Stimulated activated CD4-positive, alpha-beta T cell treated with anti-CD3 and anti-CD28 coated beads, Interleukin-15, amount 100 ng/mL, for 24 hours (primary cell): Measurements from ENCODE around the gene MAGI1.

ENCODE experiments used
- DNase-seq: peaks from one replicate; pipeline ENCODE4 v3.0.0-alpha.2; 2020

MAGI1 gene

DNA sequence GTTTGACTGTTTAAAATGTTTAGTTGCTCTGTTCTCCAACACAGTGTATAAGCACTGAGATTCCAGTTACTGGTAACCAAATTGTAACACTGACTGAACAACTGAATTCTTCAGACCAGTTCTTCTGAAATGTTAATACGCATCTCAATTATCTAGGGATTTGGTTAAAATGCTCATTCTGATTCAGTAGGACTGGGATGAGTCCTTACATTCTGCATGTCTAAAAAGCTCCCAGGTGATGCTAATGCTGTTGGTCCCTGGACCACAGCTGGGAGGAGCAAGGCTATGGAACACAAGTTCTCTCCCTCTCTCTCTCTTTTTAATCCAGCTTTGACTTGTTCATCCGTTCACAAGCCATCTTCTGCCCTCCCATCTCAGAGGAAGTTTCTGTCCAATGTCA is 380.3 kb downstream of the MAGI1 start:
- no peak for DNase-seq

DNA sequence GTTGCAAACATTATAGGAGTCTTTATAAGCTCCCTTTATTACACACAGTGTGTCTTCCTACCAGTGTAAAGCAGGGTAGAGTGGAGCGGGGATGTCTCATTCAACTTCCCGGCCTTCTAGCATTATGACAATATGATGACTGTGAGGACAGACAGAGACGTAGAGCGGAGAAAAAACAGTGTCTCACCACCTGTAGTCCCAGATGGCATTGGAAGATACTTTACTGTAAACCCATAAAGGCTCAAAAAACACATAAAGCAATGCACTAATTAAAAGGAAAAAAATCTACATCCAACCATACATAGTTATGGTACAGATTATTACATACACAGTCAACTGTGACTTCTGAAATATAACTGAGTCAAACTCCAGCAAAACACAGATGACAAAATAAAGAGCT is 383.7 kb downstream of the MAGI1 start:
- no peak for DNase-seq

GRCh38 chr3:65653731-65654130 is 385.0 kb downstream of the MAGI1 start:
- no peak for DNase-seq

DNA sequence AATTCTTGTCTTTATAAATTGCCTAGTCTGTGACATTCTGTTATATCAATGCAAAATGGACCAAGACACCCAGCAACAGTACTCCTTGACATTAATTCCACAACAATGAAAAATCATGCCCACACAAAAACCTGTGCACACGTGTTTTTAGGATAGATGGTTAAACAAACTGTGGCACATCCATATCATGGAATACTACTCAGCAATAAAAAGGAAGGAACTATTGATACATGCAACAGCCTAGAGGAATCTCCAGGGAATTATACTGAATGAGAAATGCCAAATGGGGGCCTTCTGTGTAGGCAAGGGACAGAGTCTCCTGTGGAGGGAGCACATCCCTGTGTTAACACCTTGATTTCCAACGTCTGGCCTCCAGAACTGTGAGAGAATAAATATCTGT is 388.5 kb downstream of the MAGI1 start:
- DNase-seq, result no peak

GRCh38 chr3:65647369-65647768 is 391.3 kb downstream of the MAGI1 start:
- no peak for DNase-seq

DNA sequence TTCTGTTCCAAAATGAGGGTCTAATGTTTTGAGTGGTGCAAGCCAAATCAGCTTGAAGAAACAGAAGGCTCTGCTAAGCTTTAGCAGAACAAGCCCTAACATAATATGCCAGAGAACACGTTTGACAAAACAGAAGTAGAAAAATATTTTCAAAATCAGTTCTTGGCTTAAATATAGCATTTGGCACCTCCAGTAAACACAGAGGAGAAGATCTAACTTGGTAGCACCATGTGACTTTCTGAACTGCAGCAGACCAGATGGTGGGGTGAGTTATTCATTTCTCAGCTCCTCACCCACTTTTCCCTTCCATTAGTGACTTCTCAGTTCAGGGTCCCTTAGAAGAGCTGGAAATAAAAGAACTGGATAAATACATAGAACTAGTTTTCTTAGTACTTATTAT is 395.8 kb downstream of the MAGI1 start:
- no peak for DNase-seq

GRCh38 chr3:65641777-65642176 is 396.9 kb downstream of the MAGI1 start:
- no peak for DNase-seq

- DNase-seq, result no peak
Observed at GRCh38 chr3:65641045-65641444, 397.7 kb downstream of the MAGI1 start.

DNA sequence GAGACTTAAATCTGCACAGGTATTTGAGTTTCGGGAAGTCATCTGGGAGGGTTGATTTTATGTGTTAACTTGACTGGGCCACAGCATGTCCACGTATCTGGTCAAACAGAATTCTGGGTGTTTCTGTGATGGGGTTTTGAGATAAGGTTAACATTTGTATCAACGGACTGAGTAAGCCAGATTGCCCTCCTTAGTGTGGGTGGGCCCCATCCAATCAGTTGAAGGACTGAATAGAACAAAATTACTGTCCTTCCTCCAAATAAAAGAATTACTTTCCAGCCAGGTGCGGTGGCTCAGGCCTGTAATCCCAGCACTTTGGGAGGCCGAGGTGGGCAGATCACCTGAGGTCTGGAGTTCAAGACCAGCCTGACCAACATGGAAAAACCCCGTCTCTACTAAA is 399.3 kb downstream of the MAGI1 start:
- no peak for DNase-seq

DNA sequence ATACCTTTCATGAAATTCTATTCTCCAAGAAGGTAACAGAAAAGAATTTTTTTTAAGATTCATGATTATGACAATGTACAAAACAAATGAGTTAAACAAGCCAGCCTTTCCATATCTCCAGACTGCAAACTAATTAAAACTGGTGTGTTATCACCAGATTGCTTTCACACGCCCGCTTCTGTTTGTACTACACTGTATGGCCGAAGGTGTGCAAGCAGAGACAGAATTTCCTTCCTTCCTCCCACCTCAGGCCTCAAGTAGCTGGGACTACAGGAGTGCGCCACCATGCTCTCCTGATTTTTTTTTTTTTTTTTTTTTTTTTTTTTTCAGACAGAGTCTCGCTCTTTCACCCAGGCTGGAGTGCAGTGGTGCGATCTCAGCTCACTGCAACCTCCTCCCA is 400.4 kb downstream of the MAGI1 start:
- no peak for DNase-seq

- DNase-seq, result no peak
Observed at GRCh38 chr3:65636326-65636725, 402.4 kb downstream of the MAGI1 start.

DNA sequence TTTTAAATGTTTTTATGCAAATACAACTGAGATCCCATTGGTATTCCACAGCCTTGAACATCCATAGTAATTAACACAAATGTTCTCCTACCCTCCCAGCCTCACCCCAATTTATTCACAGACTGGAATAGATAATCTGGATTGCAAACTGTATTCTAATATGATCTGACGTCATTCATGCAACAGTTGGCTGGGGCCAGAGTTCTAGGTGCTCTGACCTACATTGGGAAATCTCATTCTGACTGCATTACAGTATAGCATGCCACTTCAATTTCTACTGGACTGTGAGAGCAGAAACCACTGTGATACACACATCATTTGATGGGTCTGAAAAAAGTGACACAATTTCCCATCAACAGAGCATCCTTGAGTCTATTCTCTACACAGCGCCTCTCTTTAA is 403.1 kb downstream of the MAGI1 start:
- no peak for DNase-seq

DNA sequence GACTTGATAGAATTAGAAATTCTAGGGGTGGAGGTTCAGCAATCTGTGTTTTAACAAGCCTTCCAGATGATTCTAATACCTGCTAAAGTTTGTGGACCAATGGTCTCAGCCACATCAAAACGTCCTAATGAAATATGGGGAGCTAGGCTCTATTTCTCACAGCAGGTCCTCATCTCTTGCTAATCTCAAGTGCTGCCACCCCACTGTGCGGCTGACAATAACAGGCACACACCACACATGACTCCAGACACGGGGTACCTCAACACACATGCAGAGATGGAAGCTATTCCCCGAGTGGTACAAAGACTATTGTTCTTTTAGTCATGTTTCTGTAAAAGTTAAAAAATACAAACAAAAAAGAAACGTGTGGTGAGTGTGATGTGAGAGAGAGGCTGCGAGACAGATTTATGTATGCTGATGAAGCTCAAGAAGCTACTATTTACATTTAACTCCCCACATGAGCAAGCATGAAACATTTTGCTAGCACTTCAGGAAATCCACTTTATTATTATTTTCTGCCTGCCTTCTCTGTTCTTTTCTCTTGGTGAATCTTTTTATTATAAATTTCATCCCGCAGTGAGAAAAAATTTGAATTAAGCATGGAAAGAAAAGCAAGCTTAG is 405.6 kb downstream of the MAGI1 start:
- no peak for DNase-seq

DNA sequence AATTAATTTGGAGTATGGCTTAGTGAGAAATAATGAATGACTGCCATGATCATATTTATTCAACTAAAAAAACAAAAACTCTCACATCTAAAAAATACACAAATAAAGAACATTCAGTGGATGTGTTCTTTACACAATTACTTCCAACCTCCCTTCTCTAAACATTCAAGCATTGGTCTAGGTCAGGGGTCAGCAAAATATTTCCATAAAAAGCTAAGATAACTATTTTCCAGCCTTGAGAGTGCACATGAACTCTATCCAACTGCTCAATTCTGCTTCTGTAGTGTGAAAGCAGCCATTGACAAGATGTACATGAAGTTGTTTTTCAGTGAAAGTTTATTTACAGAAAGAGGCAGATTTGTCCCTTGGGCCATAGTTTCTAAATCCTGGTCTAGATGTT is 406.3 kb downstream of the MAGI1 start:
- DNase-seq, result no peak

DNA sequence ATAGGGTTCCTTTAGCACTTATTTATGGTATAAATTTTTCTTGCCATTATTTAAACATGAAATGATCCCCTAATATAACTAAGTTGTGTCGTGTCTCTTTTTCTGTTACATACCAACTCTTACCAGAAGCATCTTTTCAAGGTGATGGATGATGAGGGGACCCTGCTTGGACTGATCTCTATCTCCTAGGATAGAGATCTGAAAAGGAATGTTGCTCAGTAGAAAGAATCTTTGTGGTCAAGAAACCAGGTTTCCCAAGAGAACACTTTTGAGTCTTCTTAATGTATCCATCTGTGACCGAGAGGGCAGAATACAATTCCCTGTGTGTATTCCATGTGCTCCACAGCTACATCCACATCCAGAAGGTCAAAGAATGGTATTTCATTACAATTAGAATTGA is 409.7 kb downstream of the MAGI1 start:
- no peak for DNase-seq

DNA sequence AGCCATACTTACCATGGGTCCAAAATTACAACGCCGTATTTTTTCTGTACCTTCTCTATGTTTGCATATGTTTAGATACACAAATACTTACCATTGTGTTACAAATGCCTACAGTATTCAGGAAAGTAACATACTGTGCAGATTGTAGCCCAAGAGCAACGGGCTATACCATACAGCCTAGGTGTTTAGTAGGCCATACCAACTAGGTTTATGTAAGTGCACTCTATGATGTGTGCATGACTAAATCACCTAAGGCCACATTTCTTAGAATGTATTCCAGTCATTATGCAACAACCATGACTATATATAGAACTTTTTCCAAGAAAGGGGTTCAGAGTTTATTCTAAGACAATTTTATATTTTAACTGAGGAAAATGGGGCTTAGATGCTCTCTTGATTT is 411.7 kb downstream of the MAGI1 start:
- no peak for DNase-seq

GRCh38 chr3:65625305-65625704 is 413.4 kb downstream of the MAGI1 start:
- no peak for DNase-seq

DNA sequence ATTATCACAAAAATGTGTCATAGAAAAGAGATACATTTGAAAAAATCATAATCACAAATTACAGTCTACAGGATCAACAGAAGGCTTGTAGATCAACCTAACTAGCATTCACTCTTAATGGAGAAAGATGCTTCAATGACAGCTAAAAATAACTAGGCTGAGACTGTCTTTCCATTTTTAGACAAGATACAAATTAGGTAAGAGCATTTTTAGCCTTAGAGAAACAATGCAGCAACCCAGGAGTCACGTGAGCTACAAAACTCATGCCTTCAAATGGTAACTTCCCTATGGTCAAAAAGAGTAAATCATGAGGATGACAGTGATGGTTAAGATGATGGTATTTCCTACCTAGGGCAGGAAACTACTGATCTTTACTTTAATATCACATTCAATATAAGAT is 415.4 kb downstream of the MAGI1 start:
- no peak for DNase-seq

- DNase-seq, result no peak
Observed at GRCh38 chr3:65619888-65620287, 418.8 kb downstream of the MAGI1 start.

GRCh38 chr3:65619451-65619881 is 419.3 kb downstream of the MAGI1 start:
- DNase-seq, result no peak

GRCh38 chr3:65618599-65618998 is 420.1 kb downstream of the MAGI1 start:
- DNase-seq, result no peak

DNA sequence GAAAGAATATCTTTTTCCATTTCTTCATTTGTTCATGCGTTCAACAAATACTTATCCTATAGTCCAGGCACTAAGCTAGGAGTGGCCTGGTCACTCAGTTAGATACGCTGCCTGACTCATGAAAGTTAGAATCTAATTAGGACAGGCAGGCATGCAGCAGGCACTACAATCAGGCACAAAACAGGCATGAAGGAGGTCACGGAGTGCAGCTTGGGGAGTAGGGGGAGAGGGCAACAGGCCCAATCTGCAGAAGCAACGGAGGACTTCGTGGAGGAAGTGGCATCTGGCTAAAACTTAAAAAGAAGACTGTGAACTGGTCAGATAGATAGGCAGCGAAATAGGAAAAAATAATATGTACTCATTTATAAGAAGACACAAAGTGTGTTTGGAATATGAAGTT is 420.9 kb downstream of the MAGI1 start:
- no peak for DNase-seq

- no peak for DNase-seq
Observed at GRCh38 chr3:65617209-65617608, 421.5 kb downstream of the MAGI1 start.

DNA sequence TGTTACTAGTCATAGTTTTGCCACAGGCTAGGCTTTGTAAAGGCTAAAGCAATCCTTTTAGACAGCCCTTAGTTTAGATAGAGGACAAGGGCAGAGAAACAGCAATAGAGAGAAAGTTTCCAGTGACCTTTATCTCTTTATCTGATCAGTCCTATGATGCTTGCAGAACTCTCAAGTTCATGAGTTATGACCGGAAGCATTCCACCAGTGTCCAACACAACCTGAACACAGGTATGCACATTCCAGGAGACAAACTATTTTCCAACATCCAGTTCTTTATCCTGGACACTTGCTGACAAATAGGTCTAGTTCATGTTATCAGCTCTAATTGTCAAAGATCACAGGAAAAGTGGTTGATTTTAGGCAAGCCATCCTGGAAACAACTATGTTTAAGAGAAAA is 422.2 kb downstream of the MAGI1 start:
- no peak for DNase-seq

DNA sequence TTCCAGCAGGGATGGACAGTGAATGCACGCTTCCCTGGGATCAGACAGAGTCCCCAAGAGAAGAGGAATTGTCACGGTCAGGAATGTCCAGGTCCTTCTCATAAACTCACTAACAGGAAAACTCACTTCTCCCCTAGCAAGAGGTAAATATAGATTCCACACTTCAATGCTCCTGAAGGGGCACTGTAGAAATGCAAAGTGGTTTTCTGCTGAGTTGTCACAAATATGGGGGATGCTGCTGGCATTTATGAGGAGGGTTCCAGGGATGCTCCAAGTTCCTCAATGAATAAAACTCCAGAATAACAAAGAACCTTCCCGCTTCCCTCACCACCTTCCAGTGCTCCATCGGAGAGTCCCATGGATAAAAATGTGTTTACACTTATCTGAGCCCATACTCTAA is 423.4 kb downstream of the MAGI1 start:
- DNase-seq, result no peak

GRCh38 chr3:65614585-65614984 is 424.1 kb downstream of the MAGI1 start:
- no peak for DNase-seq
